Measurements from ENCODE around the gene KRTAP22-2.

The KRTAP22-2 gene

DNA sequence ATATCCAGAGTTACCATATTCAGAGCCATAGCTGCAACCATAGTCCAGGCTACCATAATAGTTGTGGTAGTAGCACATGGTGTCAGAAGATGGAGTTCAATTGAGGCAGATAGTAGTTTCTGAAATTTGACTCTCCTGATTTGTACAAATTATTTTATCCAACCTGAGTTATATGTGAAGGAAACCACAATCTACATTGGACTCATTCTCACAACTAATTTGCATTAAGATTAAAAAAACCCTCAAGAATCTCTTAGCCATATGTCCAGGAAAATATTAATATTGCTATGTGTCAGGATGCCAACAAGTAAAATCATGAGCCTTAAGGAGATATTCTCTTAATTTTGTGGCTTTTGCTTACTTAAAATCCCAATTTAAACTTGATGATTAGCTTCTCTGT lies at the start of gene KRTAP22-2:
KRTAP22-2 (minus strand) TSS at position 101 of the 400 bp plus-strand sequence.
- DNase-seq: no peak

DNA sequence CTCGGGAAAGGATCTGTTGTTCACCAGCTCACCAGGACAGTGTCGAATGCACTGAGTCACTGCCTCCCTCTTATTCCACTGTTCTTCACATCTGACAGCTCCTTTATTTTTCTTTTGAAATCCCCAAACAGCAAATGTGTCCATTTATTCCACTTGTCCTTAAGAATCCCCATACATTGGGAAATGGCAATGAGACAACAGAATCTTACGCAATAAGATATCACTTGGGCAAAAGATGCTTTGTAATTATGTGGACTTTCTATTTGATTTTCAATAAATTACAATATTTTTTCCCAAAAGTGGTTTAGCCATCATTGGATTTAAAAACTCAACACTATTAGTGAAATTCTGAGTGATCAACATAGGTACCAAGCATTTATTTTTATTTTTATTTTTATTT lies 48.5 kb upstream of the KRTAP22-2 start:
- no peak for DNase-seq

DNA sequence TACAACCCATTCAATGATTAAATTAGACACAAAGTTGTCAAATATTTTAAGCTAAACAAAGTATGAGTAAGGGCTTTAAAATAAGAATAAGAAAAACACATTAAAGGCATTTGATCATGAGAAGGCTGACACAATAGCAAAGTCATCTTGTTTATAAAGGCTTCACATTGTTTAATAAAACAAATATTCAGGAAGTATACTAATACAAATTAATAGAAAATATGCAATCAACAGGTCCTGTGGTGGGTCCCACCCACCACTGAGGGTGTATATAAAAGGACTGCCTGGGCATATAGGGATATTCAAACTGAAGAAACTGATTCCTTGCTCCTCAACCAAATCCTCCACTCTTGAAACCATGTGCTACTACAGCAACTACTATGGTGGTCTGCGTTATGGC lies 44.7 kb upstream of the KRTAP22-2 start, which contains the start of gene KRTAP20-2:
KRTAP20-2 (plus strand) TSS at position 301 of the 400 bp plus-strand sequence; CDS start at position 359, 58 bp downstream.
- no peak for DNase-seq

DNA sequence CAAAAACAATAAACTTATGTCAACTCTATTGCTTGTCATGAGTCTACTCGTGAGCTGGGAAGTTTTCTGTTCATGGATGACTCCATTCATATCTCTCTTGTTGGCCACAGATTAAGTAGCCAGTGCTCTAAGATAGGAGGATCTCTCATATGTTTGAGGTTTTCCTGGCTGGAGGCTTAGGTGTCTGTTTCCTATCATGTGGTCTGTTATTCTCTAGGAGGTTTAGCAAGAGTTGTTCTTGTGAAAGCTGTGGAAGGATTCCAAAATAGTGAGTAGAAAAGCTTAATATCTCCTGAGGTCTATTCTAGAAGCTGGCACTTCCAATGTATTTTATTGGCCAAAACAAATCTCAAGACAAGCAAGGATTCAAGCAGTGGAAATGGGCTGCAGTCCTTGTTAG lies 39.0 kb upstream of the KRTAP22-2 start:
- no peak for DNase-seq

DNA sequence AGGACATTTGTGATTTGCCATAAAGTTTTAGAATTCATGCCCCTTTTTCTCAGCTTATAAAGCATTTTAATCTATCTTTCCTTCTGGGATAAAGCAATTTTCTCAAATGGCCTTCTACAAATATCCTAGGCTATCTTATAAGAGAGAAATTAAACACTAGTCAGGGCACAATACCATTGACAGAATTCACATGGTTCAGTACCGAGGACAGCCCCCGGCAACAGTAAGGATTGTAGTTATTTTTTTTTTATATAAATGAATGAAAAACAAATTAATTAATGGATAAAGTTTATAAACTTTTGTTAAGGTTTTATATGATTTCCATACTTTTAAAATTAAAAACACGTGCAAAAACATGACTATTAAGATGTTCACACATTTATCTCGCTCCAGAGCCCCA lies 37.9 kb upstream of the KRTAP22-2 start:
- DNase-seq: no peak

DNA sequence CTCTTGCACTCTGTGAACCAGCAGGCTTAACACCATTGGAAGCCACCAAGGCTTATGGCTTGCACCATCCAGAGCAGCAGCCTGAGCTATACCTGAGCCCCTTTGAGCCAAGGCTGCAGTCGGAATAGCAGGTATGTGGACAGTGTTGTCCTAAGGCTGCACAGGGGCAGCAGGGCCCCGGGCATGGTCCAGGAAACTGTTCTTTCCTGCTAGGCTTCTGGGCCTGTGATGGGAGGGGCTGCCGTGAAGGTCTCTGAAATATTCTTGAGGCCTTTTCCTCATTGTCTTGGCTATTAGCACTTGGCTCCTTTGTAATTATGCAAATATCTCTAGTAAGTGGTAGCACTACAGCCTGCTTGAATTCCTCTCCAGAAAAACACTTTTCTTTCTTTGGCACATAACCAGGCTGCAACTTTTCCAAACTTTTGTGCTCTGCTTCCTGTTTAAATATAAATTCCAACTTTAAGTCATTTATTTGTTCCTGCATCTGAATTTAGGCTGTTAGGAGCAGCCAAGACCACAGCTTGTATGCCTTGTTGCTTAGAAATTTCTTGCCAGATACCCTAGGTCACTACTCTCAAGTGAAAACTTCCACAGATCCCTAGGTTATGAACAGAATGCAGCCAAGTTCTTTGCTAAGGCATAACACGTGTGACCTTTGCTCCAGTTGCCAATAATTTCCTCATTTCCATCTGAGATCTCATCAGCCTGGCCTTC lies 35.4 kb upstream of the KRTAP22-2 start:
- no peak for DNase-seq

DNA sequence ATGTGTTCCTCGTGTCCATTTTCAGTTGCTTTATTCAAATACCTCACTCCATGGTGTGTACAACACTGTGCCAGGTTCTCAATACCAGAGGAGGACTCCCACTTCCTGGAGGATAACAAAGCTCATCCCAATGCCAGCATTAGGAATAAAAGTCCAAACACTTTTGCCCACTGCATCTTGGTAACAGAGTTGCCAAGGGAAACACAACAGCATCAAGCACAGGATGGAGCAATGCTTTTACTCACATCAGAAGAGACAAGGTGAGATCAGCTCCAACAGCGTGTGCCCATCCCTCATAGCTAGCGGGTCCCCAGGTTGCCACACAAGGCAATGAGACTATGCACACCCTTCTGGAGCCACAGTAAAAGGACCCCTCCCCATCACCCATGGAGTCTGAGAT lies 33.2 kb upstream of the KRTAP22-2 start:
- no peak for DNase-seq

DNA sequence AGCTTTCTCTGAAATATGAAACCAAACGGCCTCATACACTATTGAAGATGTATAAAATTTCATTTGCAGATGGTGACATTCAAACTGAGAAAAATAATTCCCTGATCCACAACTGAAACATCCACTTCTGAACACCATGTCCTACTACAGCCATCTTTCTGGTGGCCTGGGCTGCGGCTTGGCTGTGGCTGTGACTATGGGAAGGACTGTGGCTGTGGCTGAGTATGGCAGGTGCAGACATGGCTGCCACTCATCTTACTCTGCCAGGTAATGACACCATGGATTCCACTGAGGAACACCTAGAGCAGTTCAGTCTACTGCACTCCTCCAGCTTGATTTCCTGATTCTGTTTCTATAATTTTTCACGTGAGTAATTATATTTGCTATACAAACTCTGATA lies 30.3 kb upstream of the KRTAP22-2 start, which contains the start of gene KRTAP20-4:
KRTAP20-4 (plus strand) TSS at position 106 of the 400 bp plus-strand sequence.
- DNase-seq: no peak

DNA sequence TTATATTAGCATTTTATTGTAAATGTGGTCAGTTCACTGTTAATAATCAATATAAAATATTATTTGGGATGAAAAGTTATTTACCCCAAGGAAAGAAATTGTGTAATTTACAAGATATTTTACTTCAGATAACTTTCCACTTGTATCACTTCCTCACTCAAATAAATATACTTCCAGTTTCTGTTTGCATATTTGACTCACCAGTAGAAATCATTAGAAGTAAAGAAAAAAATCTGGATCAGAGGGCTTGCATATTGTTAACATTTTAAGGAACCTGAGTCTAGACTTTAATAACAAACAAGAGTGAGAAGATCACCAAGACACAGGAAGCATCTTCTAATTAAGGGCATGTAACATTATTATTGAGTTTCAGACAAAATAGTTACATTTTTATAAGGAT lies 29.9 kb upstream of the KRTAP22-2 start:
- DNase-seq: no peak

DNA sequence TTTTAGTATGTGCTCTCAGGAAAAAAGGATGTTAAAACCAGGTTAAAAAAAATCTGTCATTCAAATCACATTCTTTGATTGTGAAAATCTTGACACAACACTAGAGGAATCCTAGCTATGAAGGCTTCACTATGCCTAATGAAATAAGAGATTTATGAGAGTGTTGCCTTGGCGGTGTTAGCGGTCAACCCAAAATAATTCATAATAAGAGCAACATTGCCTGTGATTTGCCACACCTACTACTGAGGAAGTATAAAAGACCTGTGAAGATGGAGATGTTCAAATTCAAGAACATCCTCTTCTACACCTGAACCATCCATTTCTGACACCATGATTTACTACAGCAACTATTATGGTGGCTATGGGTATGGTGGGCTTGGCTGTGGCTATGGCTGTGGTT lies 25.9 kb upstream of the KRTAP22-2 start, which contains the start of gene KRTAP20-1:
KRTAP20-1 (plus strand) TSS at position 301 of the 400 bp plus-strand sequence; CDS start at position 331, 30 bp downstream.
- no peak for DNase-seq

DNA sequence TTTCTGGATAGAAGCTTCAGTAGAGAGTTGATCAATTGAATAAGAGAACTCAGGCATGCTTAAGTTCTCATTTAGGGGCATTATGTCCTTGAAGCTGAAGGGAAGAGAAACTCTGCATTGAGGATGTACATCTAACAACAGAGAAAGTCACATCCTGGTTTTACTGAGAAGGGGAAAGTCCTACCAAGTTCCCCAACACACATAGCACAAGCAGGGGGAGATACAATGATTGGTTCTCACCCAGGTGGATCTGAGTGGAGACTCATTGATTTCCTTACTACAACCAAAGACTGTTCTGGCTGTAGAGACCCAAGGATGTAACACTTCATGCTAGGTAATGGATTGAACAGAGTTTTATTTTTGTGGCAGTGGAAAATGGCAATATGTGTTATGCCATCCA lies 25.0 kb upstream of the KRTAP22-2 start:
- DNase-seq: no peak

DNA sequence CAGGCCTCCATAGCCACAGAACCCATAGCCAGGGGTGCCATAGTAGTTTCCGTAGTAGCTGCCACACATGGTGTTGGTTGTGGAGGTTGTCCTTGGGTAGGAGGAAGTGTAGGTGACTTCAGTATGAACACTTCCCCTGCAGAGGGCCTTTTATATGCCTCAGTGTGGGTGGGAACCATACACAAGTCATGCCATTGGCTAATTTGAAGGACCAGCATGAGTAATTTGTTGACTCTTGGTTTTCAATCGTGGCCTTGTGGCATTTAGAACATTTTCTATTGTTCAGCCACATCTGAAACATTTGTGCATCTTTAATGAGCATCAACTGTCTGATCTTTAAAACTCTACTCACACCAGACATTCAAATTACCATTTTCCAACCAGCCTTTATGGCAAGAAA lies 23.6 kb upstream of the KRTAP22-2 start, which contains the start of gene KRTAP6-1:
KRTAP6-1 (minus strand) TSS at position 95 of the 400 bp plus-strand sequence; CDS start at position 69, 26 bp downstream.
- DNase-seq: no peak

DNA sequence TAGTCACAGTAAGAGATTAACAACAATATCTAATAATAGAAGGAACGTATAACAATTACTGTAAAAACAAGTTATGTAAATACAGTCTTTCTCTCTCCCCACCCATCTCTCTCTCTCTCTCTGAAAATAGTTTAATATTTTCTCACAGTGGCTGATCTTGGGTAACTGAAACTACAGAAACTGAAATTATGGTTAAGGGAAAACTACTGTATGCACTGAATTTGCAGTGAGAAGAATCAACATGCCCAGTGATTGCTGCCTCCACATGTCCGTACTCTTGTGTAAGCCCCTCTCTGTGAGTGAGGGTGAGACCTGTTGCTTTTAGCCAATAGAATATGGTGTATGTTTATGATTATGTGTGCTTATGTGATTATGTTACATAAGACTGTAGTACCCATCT lies 21.9 kb upstream of the KRTAP22-2 start:
- no peak for DNase-seq

DNA sequence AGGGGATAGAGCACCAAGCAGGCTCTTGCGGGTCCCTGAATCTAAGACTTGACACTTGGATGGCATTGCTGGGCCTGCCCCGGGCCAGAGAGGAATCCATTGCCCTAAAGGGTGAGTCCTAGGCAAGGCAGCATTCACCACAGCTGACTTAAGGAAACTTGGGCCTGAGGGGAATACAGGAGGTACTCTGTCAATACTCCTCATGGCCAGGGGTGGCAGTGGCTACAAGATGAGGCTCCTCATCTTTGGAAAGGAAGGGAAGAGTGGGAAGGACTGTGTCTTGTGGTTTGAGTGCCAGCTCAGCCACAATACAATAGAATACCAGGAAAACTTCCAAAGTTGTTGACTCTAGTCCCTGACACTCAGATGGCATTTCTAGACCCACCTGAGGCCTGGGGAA lies 15.8 kb upstream of the KRTAP22-2 start:
- no peak for DNase-seq

DNA sequence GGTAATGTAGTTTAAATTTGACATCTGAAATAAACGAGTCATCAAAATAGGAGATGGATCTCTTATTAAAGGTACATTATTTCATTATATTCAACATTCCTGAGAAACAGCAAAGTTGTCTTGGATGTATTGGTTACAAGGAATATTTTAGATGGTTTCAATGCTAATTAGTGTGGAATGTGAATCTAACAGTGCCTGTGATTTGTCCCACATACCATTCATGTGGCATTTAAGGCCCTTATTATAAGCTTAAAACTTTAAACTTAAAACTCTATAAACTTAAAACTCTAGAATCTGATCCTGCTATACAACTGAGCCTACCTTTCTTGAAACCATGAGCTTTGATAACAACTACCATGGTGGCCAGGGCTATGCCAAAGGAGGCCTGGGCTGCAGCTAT lies 10.6 kb upstream of the KRTAP22-2 start, which contains the start of gene KRTAP22-1:
KRTAP22-1 (plus strand) TSS at position 301 of the 400 bp plus-strand sequence.
- no peak for DNase-seq

DNA sequence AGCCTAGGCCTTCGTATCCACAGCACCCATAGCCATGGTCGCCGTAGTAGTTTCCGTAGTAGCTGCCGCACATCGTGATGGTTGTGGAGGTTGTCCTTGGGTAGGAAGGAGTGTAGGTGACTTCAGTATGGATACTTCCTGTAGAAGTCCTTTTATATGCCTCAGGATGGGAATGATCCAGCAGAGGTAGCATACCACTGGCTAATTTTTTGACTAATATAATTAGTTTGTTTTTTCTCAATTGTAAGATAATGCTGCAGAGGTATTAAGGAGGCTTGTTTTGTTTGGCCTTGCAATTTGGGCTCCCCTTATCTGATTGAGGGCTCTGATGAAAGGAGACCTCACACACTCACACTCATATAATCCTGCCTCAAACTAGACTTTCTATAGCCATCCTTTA lies 8.6 kb upstream of the KRTAP22-2 start, which contains the start of gene KRTAP6-2:
KRTAP6-2 (minus strand) TSS at position 101 of the 400 bp plus-strand sequence; CDS start at position 73, 28 bp downstream.
- no peak for DNase-seq

DNA sequence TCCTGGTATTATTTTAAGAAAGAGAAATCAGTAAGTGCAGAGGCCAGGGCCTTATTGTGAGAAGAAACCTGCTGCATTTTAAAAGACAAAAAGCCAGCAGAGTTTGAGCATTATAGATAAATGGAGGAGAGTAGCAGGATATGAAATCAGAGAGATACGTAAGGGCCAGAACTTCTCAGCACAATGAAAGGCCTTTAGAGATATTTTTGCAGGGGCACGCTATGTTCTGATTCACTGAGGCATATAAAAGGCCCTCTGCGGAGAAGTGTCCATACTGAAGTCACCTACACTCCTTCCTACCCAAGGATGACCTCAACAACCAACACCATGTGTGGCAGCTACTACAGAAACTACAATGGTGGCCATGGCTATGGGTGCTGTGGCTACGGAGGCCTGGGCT lies 1.9 kb upstream of the KRTAP22-2 start, which contains the start of gene KRTAP6-3:
KRTAP6-3 (plus strand) TSS at position 301 of the 400 bp plus-strand sequence; CDS start at position 307, 6 bp downstream.
- no peak for DNase-seq

DNA sequence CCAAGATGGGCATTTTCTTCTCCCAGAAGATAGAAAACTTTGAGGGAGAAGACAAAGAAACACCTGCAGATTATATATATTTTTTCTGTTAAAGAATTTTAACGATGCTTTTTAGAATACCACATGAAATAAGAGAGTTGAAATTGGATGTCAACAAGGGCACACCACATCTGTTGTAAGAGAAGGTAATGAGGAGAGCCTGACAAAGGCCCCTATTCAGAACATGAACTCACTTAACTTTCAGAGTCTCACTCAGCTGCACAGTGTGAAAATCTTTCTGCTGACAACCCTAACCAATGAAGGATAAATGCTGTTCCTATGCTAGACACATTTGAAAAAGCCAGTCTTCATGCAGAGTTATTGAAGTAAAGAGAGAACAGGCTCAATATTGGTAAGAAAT lies 7.3 kb downstream of the KRTAP22-2 start:
- no peak for DNase-seq

DNA sequence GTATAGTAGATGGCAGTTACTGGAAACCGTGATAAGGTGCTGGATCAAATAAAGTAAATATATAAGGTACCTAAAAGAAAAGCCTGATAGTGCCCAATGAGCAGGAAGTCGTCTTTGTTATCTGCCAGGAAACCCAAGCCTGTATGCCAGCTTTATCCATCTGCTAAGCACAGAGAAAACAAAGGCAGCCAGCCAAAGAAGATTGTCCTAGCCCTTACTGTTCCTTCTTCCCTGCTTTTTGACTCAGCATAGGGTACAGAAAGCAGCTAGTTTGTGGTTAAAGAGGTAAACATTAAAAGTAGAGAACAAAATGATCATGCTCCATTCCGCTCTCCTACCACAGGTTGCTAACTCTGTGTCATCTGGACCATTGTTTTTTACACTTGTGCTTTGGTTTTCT lies 10.1 kb downstream of the KRTAP22-2 start:
- no peak for DNase-seq

DNA sequence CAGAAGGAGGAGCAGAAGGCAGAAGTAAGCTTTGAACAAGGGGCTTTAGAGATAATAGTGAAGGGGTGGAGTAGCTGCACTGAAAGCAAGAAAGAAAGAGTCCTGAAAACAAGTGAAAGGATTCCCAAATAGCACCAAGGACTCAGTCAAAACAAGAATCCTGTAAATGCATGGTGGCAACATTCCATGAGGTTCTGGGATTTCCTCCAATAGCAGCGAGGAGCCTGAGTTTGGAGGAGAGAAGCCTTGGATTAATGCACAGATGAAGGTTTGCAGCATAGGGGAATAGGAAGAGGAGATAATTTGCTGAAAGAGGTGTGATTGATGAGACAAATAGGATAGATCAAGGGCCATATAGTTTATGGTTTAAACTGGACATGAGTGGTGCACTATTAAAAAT lies 10.9 kb downstream of the KRTAP22-2 start:
- no peak for DNase-seq

DNA sequence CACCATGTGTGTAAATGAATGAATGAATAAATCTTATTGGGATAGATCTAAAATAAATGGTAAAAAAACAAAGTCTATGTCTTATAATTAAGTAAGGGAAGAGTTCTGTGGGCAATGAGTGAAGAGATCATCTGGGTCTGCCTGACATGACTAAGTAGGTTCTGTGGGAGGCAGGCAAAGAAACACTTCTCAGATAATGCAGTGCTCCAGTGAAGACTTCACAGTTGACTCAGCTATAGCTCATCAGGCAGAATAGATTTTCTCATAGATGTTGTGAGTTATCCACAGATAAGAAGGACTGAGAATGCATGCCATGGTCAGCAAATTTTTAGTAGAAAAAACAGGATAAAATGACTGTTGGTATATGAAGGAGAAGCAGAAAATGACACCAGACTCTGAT lies 12.4 kb downstream of the KRTAP22-2 start:
- DNase-seq: no peak

DNA sequence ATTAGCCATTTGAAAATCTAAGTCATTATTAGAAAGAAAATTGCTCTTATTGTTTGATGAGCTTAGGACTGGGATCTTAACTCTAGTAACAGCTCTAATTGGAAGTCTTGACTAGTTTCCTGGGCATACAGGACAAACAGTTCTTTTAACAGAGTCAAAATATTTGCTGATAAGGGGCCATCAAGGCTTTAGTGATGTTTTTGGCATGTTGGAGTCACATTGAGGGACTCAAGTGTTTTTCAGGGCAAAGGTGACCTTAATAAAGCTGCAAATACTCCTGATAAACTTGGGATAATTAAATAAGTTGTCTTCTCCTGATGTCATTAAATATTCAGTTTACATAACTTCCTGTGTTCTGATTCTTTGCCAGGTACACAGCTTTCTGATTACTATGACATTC lies 22.6 kb downstream of the KRTAP22-2 start:
- DNase-seq: no peak

DNA sequence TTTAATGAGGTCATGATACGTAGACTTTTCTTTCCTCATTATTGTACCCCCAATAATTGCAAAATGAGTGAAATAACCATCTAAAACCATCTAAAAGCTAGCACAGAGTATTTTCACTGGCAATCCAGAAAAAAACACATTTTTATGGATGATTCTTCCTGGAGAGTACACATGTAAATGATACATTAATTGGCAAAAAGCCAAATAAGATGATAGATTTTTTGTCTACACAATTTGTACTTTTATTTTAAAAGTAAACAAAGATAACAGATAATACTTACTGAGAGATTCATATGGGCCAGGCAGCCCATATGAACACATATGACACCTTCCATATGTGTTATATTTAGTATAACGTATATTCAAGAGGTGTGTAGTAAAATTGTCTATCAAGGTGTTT lies 26.6 kb downstream of the KRTAP22-2 start:
- no peak for DNase-seq

DNA sequence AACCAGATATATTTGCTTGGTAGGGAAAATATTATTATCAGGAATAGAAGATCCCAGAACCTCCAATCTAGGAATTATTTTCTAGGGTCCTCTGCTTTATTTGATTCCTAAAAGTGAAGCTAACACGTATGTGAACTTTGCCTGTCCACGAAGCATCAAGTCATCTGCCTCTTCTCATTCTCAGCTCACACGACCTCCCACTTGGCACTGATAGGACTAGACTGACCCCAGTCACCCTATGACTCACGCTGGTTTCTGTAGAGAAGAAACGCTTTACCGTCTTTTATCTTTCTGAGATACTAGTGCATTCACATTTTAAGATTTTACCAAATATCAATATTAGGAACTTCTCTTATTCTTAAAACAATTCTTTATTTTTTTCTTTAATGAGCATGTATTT lies 27.1 kb downstream of the KRTAP22-2 start:
- DNase-seq: no peak
